ENCODE measurements around the gene SERPINA5.

SERPINA5 gene, protein sequence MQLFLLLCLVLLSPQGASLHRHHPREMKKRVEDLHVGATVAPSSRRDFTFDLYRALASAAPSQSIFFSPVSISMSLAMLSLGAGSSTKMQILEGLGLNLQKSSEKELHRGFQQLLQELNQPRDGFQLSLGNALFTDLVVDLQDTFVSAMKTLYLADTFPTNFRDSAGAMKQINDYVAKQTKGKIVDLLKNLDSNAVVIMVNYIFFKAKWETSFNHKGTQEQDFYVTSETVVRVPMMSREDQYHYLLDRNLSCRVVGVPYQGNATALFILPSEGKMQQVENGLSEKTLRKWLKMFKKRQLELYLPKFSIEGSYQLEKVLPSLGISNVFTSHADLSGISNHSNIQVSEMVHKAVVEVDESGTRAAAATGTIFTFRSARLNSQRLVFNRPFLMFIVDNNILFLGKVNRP

GRCh38 chr14:94581127-94581999, at the start of gene SERPINA5:
Gene SERPINA5 (plus strand): TSS chr14:94581426. CDS start chr14:94587363, 5,937 bp downstream.
- DNase-seq (ENCODE audit: low spot score): no peak

DNA sequence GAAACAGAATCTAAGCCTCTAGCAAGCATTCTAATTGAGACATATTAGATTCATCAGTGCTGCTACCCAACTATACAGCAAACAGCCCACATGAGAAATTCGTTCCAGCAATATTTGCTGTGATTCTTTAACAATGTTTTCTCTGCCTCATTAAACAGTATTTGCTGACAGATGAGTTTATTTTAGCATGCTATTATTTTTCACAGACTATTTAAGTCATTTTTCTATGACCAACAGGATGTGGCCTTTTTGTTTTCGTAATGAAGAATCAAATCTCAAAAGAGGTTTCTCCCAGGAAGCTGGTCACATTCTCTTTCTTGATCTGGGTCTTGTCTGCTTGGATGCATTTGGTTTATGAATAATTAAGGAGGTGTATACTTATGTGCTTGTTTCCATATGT, 48.8 kb upstream of the SERPINA5 start:
- DNase-seq (ENCODE audit: low spot score): no peak

DNA sequence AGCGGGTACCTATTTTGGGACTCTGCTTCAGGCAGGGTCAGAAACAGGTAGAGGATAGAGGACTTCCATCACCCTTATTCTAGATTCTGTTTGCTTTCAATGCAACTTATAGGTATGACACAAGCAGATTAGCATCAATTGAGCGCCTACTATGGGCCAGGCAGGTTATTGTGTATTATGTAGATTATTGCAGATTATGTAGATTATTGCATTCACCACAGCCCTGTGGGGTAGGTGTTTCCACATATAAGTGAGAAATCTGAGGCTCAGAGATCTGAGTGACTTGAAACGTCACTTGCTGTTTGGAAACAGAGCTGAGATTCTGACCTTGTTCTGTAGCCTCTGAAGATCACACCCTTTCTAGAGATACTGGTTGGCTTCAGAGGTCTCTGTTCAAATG, 45.7 kb upstream of the SERPINA5 start:
- DNase-seq (ENCODE audit: low spot score): no peak

GRCh38 chr14:94536836-94537235, 44.4 kb upstream of the SERPINA5 start:
- no peak for DNase-seq (ENCODE audit: low spot score)

DNA sequence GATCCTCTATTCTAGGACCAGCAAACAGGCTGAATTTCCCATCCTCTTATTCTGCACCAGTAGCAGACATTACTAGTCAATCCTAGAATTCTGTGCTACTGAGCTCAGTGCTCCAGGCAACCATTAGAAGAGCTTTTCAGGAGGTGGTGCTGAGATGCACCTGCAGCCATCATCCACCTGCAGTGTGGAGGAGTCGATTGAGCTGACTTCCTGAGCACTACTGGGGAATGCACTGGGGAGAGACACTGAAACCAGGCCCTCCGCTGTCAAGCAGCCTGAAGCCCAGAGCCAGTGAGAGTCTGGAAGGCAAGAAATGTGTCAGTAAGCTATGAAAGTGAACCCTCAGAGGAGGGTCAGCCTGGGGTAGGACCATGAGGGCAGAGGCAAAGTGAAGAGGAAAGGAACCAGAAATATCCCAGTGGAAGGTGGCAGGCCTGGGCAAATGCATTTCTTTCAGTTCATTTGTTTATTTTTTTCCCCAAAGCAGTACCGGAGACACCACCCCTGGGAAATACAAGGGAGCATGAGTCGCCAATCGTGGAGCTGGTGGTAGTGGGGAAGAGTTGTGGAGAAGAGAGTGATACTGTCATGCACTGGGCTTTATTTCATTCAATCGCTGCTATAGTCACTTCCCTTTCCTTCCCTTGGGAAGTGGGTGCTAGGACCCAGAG, 43.0 kb upstream of the SERPINA5 start:
- DNase-seq (ENCODE audit: low spot score): no peak

GRCh38 chr14:94539181-94539580, 42.0 kb upstream of the SERPINA5 start:
- no peak for DNase-seq (ENCODE audit: low spot score)

DNA sequence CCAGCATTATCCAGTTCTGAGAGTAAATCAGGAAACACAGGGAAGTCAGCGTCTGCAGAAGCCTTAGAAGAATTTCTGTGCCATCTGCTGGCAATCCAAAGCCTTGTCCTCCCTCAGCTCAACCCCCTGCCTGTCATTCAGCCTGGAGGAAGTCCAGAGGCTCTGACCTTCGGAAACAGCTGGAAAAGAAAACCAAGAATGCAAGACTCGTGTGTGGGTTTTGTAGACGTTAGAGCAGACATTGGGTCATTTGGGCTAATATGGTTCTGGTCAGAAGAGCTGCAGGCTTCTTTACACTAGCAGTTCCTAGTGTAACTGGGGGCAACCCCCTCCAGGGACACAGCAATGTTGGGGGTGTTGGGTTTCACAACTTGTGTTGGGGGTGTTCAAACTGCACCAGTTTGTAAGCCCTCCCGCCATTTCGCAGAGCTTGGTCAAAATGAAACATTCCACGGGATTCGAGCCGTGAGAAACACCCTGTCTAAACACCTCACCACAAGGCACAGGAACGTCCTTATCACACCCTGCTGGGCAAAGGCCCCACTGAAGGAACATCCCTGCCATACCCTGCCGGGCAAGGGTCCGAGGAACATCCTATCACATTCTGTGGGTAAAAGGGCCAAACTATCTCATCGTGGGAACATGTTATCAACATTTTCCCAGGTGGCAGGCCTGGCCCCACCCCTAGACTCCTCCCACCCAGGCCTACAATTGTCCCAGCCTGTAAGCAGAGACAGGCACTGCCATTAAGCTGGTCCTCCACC, 41.0 kb upstream of the SERPINA5 start:
- no peak for DNase-seq (ENCODE audit: low spot score)

GRCh38 chr14:94541234-94541975, 39.8 kb upstream of the SERPINA5 start:
- DNase-seq (ENCODE audit: low spot score): no peak

- DNase-seq (ENCODE audit: low spot score): no peak
Measured at GRCh38 chr14:94542111-94542810, 39.0 kb upstream of the SERPINA5 start.

GRCh38 chr14:94542811-94543440, 38.3 kb upstream of the SERPINA5 start:
- no peak for DNase-seq (ENCODE audit: low spot score)

DNA sequence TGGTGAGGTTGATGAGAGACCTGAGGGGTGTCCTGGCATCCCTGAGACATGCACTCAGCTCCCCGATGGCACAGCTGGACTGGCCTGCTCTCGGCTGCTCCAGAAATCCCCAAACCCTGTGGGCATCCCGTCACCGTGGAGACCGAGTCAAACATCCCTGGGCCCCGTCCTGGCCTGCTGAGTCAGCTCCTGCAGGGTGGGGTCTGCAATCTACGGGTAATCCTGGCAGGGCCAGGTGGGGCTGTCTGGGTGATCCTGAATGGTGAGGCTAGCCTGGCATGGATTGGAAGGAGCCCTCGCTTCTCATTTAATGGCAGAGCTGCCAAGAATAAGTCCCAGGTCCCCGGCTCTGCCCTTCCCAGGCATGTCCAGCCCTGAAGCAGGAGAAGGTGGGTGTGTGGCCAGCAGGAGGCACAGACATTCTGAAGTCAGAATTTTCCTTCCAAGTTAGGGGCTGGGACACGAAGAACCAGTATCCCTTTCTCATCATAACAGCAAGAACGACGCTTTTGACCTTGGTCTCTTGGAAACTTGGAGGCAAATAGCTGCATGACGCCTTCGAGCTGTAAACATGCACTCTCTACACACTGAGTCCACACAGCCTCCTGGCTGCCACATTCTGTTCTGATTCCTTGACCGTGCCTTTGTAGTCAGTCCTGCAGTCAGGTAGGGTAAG, 37.6 kb upstream of the SERPINA5 start:
- DNase-seq (ENCODE audit: low spot score): no peak

DNA sequence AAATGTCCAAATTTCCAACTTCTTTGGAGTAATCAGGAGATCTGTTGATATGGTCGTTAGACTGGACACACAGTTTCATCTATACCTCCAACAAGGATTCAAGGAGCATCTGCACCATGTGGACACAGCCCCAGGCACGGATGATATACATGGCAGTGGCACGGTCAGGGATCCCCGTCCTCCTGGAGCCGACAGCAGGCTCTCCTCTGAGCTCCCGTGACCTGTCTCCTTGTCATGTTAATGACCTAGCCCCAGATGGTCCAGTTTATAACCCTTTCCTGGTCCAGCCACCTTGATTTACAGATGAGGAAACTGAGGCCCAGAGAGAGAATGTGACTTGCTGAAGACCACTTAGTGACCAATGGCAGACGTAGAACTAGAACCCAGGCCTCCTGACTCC, 36.5 kb upstream of the SERPINA5 start:
- no peak for DNase-seq (ENCODE audit: low spot score)

GRCh38 chr14:94545131-94545841, 35.9 kb upstream of the SERPINA5 start:
- DNase-seq (ENCODE audit: low spot score): no peak

- no peak for DNase-seq (ENCODE audit: low spot score)
Measured at GRCh38 chr14:94547151-94547680, 34.0 kb upstream of the SERPINA5 start.

- DNase-seq (ENCODE audit: low spot score): no peak
Measured at GRCh38 chr14:94547726-94548125, 33.5 kb upstream of the SERPINA5 start.

DNA sequence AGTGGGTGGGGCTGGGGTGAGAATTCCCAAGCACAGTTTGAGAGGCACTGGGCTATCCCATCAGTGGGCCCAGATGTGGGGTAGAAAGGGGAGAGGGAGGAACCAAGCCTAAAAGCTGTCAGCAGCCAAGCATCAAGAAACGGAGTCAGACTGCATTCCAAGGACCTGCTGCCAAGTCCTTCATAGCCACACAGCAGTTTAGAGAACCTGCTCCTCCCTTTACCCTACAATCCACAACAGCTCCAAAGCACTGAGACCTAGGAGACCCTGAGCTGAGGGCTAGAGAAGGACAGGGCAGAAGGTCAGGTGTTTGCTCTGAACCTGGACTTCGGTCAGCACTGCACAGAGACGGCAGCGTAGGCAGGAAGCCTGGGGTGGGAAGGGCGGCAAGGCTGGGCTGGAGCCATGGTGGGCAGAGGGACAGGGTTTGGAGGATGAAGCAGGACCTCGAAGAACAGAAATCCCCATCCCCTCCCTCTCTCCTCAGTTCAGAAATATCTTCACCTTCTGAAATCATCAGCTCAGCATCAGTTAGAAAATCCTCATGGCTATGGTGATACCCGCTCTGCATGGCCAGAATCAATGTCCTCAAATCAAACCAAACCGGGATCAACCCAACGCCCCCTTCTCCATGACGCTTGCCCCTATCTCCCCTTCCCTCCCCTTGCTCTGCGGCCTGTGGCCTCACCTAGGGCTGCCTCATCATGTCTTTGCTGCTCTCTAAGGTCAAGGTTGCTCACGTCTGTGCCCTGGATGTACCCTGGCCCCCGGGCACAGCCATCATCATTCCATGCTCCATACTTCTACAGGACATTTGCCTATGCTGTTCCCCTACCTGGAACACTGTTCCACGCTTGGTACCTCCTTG, 32.9 kb upstream of the SERPINA5 start:
- no peak for DNase-seq (ENCODE audit: low spot score)
